HG03280 (cell line): ENCODE data around the gene SCN4A.

Experiments
- ATAC-seq: cut with Tn5 transposase; IDR thresholded peaks from one replicate; pipeline ENCODE4 v1.9.1; 2021; ENCODE audit warnings: mild to moderate bottlenecking, moderate library complexity; ENCODE audit not compliant: unreplicated experiment

Gene SCN4A

DNA sequence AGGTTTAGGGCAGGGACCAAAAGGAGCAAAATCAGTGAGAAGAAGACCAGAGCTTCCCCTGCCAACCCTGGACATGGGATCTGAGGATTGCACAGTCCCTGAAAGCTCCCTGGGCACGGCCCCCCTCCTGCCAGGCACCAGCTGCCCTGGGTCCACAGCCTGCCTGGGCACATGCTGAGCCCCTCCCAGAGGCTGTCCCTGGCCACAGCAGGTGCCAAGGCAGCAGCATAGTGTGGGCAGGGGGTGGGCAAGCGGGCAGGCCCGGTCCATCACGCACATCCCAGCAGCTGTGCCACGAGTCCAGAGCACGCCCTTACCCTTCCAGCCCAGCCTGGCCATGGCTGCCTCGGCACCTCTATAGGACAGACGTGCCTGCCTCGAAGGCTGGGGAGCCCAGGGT lies 12.7 kb downstream of the SCN4A start:
- no peak for ATAC-seq

DNA sequence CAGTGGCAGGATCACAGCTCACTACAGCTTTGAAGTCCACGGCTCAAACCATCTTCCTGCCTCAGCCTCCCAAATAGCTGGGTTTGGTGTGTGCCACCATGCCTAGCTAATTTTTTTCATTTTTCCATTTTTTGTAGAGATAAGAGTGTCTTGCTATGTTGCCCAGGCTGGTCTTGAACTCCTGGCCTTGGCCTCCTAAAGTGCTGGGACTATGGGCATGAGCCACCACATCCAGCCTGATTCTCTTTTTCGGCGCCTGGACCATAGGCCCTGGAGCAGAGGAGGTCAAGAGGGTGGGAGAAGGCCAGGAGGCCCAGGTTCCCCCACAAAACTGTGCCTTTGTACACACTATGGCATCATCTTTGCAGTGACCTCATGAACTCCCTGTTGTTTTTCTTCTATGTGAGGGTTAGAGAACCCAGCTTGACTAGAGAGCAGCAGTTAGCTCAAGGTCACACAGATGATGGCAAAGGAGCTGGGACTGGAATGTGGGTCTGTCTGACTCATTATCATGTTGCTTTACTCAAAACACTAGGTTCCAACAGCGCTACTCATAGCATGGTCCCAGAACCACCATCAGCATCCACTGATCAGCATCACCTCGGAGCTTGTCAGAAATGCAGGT lies 16.3 kb downstream of the SCN4A start:
- no peak for ATAC-seq

DNA sequence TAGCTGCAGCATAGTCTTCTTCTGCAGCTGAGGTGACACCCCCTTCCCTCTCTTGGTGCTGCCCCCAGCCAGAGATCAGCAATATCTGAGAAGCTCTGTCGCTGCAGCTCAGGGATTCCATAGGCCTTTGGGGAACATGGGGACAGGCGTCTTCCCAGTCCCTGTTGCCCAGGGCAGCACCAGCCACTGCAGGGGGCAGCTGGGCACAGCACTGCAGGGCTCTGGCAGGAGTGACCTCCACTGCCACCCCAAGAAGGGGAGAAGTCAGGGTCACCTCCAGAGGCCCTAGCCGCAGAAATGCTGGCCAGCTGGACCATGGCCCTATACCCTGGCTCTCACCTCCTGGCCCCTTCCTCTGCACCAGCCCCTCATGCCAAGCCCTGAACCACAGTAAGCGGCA lies 16.9 kb downstream of the SCN4A start:
- no peak for ATAC-seq

DNA sequence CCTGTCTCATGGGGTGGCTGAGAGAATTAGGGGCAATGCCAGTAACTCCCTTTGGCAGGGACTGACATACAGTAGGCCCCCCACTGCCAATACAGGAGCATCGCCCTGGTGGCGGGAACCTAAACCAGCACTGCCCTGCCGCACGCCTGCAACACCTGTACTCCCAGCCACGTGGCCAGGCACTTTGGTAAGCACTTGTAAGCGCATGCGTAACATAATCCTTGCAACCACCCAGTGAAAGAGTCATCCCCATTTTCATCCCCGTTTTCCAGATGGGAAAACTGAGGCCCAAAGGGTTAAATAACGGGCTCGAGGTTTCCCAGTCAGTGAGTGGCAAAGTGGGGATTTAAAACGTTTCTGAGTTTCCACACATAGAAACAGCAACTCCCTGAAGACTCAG lies 17.5 kb downstream of the SCN4A start:
- ATAC-seq: no peak

DNA sequence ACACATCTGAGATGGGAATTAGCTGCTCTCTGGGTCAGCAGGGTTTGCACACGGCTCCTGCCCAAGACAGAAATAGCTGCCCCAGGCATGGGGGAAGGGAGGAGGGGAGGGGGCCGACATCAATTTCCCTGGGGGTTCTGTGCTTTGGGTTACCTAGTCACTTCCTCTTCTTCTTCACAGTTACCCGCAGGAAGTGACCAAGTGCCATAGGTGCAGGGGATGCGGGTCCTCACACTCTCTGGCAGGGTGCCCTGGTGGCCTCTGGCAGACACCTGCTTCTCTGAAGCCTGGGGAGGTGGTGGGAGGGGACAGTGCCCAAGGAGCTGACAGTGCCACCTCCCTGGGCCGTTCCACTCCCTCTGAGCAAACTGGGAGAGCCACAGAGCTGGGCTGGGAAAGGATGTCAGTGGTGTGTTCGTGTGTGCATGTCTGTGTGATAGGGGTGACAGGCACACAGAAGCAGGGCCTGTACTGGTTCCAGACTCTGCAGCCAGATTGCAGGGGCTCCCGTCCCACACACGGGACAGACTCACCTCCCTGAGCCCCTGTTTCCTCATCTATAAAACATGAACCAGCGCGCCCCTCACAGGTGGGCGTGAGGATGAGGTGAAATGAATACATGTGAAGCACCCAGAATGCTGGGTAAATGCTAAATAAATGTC lies 18.2 kb downstream of the SCN4A start:
- no peak for ATAC-seq

DNA sequence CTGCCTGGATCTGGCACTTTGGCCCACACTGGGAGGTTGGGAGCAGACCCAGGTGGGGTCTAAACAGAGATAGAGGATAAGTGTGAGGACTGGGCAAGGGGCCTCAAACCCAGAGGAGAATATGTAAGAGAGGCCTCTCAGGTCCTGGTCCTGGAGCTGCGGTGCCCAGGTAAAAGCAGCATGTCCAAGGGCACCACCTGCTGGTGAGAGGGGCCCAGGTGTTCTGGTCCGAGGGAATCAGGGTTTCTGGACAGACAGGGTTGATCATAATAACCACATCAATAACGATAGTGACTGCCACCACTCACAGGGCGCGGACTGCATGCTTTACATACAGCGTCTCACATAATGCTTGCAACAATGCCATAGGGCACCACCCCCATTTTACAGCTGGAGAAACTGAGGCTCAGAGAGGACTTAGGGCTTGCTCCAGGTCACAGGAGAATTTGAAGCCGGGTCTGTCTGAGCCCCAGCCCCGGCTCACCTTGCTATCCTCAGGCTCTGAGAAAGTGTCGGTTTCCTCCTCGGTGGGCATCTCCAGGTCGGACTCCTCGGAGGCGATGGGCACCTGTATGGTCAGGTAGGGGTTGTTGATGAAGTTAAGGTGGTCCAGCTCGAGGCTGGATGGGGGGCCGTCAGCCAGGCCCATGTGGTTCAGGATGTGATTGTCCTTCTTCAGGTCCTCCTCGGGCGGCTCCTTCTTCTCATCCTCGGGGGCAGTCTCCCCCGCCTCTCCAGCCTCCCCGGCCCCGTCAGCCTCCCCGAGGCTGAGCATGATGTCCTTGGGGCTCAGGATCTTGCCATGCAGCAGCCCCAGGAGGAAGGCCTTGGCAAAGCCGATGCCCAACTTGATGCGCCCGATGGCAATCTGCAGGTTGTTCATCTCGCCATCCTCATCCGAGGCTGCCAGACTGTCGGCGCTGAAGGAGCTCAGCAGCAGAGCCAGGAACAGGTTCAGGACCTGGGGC lies 21.5 kb downstream of the SCN4A start:
- ATAC-seq: no peak

DNA sequence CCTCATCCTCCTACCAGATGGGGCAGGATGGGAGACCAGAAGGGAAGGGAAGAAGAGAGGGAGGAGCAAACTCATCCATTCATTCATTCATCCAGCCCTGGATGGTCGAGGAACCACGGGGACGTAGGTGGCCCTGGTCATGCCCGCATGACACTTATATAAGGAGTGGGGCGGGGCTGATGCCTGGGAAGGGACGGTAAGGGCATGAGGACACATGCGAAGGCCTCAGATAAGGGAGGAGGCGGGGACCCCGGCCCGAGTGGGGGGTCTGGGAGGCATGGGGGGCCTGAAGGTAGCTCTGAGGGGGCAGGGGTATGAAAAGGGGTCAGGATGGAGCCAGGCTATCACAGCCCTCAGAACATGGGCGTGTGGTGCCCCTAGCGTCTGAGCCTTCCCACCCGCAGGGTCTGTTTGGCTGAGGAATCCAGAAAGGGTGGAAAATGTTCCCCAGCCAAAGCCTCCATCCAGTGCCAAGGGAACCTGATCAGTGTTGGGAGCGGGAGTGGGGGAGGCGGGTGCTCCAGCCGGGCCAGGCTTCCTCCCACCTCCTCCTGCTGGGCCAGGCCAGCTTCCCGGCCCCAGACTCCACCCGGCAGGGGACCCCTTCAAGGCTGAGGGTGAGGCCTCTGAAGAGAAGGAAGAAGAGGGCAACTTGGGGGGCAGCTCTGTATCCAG lies 23.0 kb downstream of the SCN4A start:
- ATAC-seq: no peak

DNA sequence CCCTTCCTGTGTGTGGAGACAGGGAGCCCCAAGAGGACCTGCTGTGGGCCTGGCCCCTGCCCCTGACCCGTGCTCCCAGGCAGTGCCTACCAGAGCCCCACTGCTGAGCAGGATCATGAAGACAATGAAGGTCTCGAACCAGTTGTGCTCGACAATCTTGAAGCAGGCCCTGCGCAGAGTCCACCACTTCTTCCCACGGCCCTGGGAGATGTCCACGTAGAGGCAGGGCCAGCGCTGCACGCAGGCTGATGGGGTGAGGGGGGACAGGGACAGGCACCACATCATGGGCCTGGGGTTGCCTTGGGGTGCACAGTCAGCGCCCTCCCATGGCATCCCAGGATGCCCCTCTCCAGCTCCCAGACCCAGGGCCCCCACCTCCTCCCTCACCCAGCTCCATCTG lies 24.2 kb downstream of the SCN4A start:
- ATAC-seq: no peak

DNA sequence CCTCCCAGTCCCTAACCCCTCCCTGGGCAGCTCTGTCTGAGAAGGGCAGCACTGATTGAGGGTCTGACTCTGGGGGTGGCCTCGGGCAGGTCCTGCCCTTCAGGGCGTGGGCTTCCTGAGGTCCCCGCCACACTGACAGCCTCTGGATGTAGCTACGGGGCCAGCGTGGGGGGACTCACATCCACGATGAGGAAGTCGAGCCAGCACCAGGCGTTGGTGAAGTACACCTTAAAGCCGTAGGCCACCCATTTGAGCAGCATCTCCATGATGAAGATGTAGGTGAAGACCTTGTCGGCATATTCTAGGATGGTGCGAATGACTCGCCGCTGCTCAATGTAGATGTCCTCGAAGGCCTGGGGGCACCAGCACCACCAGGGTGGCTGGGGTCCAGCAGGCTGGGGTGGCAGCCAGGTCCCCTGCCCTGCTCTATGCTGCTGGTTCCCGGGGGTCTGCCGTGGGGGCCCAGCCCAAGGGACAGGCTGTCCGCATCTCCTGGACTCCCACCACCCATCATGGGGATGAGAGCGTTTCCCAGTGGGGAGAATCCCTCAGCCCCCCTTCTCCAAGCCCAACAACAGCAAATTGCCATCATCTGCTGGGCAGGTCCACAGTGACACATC lies 24.9 kb downstream of the SCN4A start:
- ATAC-seq: no peak

DNA sequence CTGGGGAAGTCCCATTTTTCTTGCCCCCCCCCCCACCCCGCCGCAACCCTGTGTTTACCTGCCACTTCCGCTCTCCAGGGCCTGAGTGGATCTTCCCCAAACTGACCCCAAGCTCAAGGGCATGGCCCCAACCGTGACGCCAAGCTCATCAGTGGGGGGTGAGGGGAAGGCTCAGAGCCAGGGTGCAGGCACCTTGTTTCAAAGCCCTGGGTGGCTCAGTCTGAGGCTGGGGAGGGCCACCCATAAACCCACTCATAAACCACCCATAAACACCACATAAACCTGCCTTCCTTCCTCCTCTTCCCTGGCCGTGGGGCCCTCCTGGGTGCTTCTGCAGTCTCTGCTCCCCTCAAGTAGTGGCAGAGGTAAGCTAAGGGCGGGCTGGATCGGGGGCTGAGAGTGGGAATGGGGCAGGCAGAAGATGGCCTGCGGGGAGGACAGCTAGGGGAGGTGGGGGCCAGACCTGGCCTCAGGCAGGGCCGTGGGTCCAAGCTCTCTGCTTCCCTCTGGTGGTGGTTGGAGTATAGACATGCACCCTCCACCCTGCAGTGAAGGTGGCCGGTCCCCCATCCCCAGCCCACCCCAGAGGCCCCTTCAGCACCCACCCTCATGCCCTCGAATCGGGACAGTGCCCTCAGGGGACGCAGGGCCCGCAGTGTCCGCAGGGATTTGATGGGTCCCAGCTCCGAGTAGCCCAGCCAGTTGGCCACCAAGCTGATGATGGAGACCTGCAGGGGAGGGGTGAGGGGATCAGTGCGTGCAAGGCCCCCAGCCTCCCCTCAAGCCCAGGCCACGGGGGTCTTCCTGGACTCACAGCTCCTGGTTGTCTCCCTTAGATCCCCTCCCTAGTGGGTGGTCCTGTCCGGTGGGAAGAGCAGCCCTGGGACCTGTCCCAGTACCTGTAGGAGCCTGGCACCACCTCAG lies 26.0 kb downstream of the SCN4A start:
- no peak for ATAC-seq

DNA sequence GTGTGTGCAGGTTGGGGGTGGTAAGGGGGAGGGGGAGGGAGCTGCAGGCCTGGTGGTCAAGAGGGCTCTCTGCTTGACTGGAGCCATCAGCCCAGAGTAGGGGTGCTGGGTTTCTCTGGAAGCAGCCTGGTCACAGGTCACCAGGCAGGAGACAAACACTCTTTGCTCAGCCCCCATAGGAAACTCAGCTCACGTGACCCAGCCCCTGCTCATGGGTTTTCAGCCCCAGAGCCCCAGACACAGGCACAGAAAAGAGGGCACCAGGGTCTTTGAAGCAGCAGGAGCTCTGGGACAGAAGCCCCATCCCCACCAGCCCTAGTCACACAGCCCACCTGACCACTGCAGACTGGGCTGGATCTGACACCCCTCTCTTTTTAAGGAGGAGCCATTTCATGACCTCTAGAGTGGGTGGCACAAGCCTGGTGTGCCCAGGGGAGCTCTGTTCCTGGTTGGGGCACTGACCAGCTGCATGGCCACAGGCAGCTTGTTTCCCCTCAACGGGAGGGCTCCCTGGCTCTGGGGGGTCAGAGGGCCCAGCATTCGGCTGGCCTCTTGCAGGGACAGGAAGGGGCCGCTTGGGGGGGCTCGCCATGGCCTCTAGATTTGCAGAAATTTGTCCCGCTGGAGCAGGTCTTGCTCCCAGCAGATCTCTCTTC lies 26.8 kb downstream of the SCN4A start:
- no peak for ATAC-seq

DNA sequence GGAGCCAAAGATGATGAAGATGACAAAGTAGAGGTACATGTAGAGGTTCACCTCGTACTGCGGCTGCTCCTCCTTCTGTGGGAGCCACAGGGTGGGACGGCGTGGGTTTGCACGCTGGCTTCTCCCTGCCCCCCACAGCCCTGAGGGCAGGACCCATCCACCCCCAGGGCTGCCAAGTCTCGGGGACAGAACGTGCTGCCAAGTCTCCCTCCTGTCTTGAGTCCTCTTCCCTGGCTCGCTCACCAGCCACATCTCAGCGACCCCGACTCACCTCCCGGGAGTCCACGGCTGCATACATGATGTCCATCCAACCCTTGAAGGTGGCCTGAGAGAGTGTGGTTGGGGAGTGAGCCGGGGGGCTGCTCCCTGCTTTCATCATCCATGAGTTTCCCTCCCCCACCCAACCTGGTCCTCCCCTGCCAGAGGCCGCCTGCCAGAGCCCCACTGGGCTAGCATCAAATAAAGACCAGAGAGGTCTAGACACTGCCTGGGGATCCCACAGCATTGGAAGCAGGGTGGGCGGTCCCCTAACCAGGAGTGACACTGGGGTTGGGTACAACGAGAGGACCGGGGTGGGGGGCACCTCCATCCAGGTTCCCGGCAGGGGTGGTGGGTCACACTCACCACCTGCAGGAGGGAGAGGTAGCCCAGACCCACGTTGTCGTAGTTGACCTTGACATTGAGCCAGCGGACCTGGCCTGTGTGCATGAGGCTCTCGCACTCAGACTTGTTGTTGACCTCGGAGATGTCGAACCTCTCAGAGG lies 27.8 kb downstream of the SCN4A start:
- no peak for ATAC-seq

DNA sequence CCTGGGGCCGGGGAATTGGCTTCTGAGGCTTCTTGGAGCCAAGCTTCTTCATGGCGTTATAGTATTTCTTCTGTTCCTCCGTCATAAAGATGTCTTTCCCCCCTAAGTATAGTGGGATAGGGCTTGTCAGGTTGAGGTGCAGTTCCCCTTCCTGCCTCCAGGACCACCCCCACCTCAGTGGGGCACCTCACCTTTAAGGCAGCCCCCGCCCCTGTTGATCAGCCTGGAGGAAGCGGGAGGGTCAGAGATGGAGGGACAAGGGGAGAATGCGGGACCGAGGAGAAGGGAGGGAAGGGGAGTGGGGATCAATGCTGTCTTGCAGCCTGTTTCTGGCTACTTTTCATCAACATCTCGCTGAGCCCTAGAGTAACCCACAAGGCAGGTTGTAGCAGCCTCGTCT lies 29.0 kb downstream of the SCN4A start:
- ATAC-seq: no peak

DNA sequence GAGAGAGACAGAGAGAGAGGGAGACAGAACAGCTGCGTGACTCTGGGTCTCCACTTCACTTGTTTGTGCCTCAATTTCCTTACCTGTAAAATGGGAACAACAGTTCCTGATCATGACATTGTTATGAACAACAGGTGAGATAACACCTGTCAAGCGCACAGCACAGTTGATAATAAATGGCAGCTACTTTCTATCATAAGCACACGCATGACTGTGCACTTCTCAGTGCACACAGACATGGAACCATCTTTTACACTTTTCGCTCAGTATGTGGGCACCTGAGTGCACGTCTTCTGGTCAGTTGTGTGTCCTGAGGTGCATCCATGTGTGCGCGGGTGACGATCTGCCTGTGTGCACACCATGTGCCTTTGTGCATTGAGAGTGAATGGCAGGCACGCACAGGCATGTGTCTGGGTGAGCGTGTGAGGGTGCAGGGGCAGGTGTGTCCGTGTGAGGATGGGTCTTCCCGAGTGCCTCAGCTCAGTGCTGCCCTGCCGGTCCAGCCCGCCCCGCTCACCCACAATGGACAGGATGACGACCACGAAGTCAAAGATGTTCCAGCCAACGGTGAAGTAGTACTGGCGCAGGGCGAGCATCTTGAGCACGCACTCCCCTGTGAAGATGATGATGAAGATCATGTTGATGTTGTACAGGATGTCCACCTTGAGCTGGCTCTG lies 30.3 kb downstream of the SCN4A start:
- ATAC-seq: no peak

DNA sequence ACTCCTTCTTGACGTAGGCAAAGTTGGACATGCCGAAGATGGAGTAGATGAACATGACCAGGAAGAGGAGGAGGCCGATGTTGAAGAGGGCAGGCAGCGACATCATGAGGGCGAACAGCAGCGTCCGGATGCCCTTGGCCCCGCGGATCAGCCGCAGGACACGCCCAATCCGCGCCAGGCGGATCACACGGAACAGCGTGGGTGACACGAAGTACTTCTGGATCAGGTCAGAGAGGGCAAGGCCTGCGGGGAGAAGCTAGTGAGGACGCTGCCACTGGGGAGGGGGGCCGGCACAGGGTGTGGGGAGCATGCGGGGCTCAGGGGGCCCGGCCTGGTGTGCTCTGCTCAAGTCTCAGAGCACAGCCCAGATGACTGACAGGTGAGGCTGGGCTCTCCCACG lies 31.0 kb downstream of the SCN4A start:
- no peak for ATAC-seq

DNA sequence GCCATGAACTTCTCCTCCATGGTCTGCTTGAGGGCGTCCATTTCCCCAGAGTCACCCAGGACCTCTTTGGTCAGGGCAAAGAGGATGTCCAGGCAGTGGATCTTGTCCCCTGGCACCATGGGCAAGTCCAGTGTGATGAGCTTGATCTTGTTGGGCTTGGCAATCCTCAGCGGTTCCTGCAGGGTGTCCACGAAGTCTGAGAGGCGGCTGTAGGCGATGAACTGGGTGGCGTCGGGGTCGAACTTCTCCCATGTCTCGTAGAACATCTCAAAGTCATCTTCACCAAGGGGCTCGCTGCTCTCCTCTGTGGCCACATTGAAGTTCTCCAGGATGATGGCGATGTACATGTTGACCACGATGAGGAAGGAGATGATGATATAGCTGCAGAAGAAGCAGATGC lies 31.6 kb downstream of the SCN4A start:
- ATAC-seq: no peak

DNA sequence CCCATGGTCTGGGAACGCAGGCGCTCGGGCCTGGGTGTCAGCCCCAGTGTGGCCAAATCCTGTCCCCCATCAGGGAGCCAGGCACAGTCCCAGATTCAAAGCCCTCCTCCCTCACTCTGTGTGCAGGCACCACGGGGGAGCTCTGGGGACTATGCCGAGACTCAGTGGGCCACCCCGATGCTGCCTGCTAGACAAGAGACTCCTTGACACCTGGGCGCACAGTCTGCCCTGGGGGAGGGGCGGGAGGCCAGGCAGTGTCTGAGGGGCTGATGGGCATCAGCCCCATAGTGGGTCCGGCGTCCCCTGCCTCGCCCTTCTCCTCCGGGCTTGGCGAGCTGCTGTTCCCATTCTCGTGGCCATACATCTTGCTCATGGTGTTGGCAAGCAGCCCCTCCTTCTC lies 32.1 kb downstream of the SCN4A start:
- ATAC-seq: no peak

DNA sequence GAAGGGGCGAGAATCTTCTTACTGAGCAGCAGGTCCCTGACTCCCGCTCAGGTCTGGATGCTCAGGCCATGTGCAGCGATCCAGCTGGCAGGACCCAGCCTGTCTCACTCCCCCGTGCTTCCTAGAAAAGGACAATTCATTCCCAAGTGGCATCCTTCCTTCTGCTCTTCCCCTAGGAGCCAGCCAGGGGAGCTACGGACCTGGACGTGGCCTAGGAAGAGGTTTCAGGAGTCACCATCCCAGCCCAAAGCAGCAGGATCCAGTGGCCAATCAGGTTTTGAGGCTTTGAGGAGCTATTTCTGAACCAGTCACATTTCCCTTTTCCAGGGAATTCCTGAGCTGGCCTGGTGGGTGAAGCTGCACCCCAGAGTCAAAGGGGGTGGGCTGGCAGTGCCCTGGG lies 32.8 kb downstream of the SCN4A start:
- no peak for ATAC-seq
